RWPE2 (cell line): ENCODE results near the gene UBA6.

Experiments
- ATAC-seq: fragments of 200-7000 bp; cut with Tn5 transposase; 3 replicates; pipeline ENCODE4 v1.9.1; 2021; ENCODE audit warnings: low read depth
- DNase-seq: peaks from one replicate; pipeline ENCODE4 v3.0.0-alpha.2; 2020; ENCODE audit warnings: low spot score
- H3K27ac ChIP-seq: fragments of 450-650 bp; 2 replicates; pipeline ENCODE4 v1.5.1; 2017; ENCODE audit warnings: mild to moderate bottlenecking; ENCODE audit not compliant: poor library complexity, severe bottlenecking
- H3K27me3 ChIP-seq: fragments of 250-450 bp; sonication (Bioruptor Pico); 2 replicates; pipeline ENCODE4 v1.5.1; 2021; ENCODE audit warnings: mild to moderate bottlenecking, moderate library complexity; ENCODE audit not compliant: insufficient read depth, poor library complexity, severe bottlenecking
- H3K36me3 ChIP-seq: fragments of 250-450 bp; sonication (Bioruptor Pico); 2 replicates; pipeline ENCODE4 v1.5.1; 2020; ENCODE audit warnings: low read depth, mild to moderate bottlenecking, moderate library complexity
- H3K4me1 ChIP-seq: fragments of 250-450 bp; sonication (Bioruptor Pico); 2 replicates; pipeline ENCODE4 v1.5.1; 2021; ENCODE audit warnings: mild to moderate bottlenecking, moderate library complexity; ENCODE audit not compliant: insufficient read depth, poor library complexity, severe bottlenecking
- H3K4me3 ChIP-seq: fragments of 250-450 bp; sonication (Bioruptor Pico); 2 replicates; pipeline ENCODE4 v1.5.1; 2021; ENCODE audit warnings: mild to moderate bottlenecking, moderate library complexity; ENCODE audit not compliant: severe bottlenecking
- H3K9me3 ChIP-seq: fragments of 250-450 bp; sonication (Bioruptor Pico); 2 replicates; pipeline ENCODE4 v1.5.1; 2021; ENCODE audit warnings: mild to moderate bottlenecking, moderate library complexity; ENCODE audit not compliant: severe bottlenecking
- TF ChIP-seq, protein P1 (sequence below): fragments of 450-650 bp; IDR thresholded peaks from one replicate; pipeline ENCODE4 v1.5.1; 2017; ENCODE audit warnings: mild to moderate bottlenecking, moderate library complexity; ENCODE audit not compliant: poor library complexity, severe bottlenecking

UBA6 gene

DNA sequence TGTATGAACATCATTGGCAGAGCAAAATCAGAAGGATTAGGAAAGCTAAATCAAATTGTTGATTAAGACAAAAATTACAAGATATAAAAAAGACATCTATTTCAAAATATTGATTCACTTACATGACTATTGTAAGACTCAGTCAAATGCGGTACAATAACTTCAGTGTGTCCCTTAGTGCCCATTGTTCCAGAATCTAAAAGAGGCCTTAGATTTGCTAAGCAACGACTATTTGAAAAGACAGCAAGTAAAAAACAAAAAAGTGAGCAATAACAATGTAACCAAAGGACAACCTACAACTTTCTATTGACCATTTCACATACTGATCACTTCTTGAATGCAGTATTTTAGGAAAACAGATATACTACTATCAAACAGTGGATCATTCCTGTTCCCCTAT is 65.6 kb downstream of the UBA6 start:
- TF ChIP-seq, protein P1, sequence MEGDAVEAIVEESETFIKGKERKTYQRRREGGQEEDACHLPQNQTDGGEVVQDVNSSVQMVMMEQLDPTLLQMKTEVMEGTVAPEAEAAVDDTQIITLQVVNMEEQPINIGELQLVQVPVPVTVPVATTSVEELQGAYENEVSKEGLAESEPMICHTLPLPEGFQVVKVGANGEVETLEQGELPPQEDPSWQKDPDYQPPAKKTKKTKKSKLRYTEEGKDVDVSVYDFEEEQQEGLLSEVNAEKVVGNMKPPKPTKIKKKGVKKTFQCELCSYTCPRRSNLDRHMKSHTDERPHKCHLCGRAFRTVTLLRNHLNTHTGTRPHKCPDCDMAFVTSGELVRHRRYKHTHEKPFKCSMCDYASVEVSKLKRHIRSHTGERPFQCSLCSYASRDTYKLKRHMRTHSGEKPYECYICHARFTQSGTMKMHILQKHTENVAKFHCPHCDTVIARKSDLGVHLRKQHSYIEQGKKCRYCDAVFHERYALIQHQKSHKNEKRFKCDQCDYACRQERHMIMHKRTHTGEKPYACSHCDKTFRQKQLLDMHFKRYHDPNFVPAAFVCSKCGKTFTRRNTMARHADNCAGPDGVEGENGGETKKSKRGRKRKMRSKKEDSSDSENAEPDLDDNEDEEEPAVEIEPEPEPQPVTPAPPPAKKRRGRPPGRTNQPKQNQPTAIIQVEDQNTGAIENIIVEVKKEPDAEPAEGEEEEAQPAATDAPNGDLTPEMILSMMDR, result no peak
- DNase-seq (no peak), ATAC-seq (no peak)
- Histone ChIP-seq H3K4me3 (no peak overlapping the region), H3K36me3 (peaks cover 86% of the 10 kb centered on the region), H3K27ac (no peak overlapping the region), H3K4me1 (no peaks in the 10 kb centered on the region), H3K27me3 (no peaks in the 10 kb centered on the region), H3K9me3 (no peaks in the 10 kb centered on the region)

DNA sequence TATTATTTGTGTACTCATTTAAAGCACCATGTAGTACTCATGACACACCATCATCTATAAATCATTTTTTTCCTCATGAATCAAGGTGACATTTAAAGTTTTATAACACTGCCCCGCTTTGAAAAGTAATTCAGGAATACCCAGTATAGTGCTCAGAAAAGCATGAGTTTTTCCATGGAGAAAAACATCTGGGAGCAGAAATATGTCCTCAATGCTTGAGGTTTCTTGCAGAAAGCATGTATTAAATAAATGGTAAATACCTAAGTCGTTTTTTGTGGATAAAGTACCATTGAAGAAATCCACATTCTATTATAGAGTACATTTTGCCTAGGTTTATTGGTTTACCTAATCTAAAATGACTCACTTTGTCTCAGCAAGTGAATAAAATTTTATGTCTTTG is 66.2 kb downstream of the UBA6 start:
- Histone ChIP-seq H3K4me1 (no peaks in the 10 kb centered on the region), H3K9me3 (no peaks in the 10 kb centered on the region), H3K27ac (no peak overlapping the region), H3K36me3 (peaks cover 86% of the 10 kb centered on the region), H3K27me3 (no peaks in the 10 kb centered on the region), H3K4me3 (no peak overlapping the region)
- DNase-seq (no peak), ATAC-seq (no peak)
- TF ChIP-seq, protein P1, result no peak

DNA sequence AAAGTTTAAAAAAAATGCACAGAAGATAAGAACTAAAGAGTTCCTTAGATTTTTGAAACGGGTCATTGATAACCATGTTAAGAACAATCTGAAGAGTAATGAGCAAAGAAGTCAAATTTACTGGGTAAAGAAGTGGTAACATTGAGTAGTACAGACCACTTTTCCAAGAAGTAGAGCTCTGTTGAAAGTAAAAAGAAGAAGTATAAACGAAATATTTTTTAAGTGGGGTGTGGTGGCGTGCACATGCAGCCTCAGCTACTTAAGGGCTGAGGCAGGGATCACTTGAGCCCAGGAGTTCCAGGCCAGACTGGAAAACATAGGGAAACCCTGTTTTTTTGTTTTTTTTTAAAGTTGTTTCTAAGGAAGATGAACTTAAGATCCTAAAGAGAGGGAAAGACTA is 68.5 kb downstream of the UBA6 start:
- ATAC-seq, result no peak
- TF ChIP-seq, protein P1, result no peak
- H3K36me3 ChIP-seq, result peaks cover 85% of the 10 kb centered on the region
- no peak overlapping the region for H3K27ac ChIP-seq
- H3K4me3 ChIP-seq, result no peak overlapping the region
- no peak for DNase-seq
- no peaks in the 10 kb centered on the region for H3K9me3 ChIP-seq
- H3K27me3 ChIP-seq, result no peaks in the 10 kb centered on the region
- H3K4me1 ChIP-seq, result no peaks in the 10 kb centered on the region

DNA sequence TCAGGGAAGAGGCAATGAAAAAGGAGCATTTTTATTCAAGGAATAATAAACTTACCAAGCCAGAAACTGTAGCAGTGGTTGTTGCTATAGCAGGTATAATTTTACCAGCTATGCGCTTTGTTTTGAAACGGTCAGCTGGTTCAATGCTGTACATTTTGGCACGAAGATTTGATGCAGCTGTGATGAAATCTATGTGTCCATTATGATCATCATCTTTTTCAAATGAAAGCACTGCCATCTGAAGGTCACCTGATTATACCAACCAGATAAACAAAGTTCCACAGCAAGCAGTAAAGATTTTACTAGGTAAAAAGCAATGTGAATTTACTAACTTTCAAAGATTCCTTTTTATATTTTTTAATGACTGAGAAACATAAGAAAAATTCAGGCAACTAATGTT is 76.0 kb downstream of the UBA6 start:
- H3K36me3 ChIP-seq, result peaks cover 93% of the 10 kb centered on the region
- ATAC-seq (no peak), DNase-seq (no peak)
- no peaks in the 10 kb centered on the region for H3K9me3 ChIP-seq
- no peaks in the 10 kb centered on the region for H3K27me3 ChIP-seq
- TF ChIP-seq, protein P1, result no peak
- H3K4me3 ChIP-seq, result no peak overlapping the region
- H3K4me1 ChIP-seq, result no peaks in the 10 kb centered on the region
- H3K27ac ChIP-seq, result no peak overlapping the region

DNA sequence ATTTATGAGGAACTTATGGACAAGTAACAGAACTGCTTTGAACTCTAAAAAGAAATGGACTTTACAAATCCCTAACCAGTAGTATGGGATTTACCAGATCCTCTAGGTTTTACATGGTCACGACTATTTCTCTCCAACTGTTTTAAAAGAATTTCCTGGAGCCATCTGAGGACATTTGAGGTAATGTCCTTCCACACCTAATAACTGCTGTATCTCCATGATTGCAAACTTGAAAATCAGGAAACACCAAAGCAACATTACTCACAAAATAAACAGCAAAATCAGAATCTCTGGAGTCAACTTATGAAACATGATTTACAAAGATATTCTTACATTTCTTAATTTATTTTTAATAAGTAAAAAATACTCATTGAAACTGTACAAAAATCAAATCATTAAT is 84.5 kb downstream of the UBA6 start:
- H3K27ac ChIP-seq, result no peak overlapping the region
- ATAC-seq (no peak), DNase-seq (no peak)
- no peak overlapping the region for H3K4me3 ChIP-seq
- TF ChIP-seq, protein P1, result no peak
- H3K9me3 ChIP-seq, result no peaks in the 10 kb centered on the region
- H3K27me3 ChIP-seq, result no peaks in the 10 kb centered on the region
- peaks cover 7% of the 10 kb centered on the region for H3K4me1 ChIP-seq
- peaks cover 65% of the 10 kb centered on the region for H3K36me3 ChIP-seq
